ENCODE data around the gene ALG14.

ALG14 gene

DNA sequence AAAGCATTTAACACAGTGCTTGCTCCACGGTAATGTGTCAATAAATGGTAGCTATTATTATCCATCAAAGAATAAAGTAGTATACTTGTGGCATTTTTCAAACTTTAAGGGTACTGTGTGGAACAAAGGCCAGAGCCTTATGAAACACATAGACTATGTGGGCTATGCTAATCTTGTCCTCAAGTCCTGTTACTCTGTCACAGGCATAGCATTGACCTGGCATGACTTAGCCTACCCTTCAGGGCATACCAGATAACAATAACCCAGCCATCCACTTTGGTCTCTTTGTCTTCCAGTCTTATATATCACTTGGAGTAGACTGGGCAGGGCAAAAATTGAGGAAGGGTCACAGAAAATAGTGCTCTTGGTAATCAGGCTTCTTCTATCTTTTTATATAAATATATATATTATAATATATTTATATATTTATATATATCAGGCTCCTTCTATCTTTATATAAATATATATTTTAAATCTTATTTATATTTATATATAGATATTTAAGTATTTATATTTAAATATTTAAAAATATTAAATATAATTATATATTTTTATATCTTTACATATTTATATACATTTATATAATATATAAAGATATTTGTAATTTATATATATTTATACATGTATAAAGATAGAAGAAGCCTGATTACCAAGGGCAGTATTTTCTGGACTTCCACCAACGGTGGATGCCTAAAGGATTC is 79.7 kb downstream of the ALG14 start:
- Histone ChIP-seq H3K27me3 (ENCODE audit: insufficient read depth, low read length) (no peaks in the 10 kb centered on the region), H3F3A (ENCODE audit: insufficient read depth, low read length) (no peaks in the 10 kb centered on the region), H3K27ac (ENCODE audit: low read depth, low read length, poor library complexity, severe bottlenecking) (no peak overlapping the region), H3K36me3 (ENCODE audit: insufficient read depth, low read length) (no peaks in the 10 kb centered on the region), H3K9me3 (ENCODE audit: low read length) (no peaks in the 10 kb centered on the region), H3K4me3 (ENCODE audit: low read depth, low read length, poor library complexity, severe bottlenecking) (no peak overlapping the region), H3K4me2 (ENCODE audit: low read length) (no peak overlapping the region), H3K9ac (ENCODE audit: low read length) (no peak overlapping the region), H3K4me1 (ENCODE audit: insufficient read depth, low read length, severe bottlenecking) (no peaks in the 10 kb centered on the region), H2AFZ (ENCODE audit: low read length) (no peak overlapping the region), H3K9me2 (ENCODE audit: low read depth, low read length) (no peaks in the 10 kb centered on the region), H4K20me1 (ENCODE audit: insufficient read depth, low read length) (no peaks in the 10 kb centered on the region), H3K79me2 (ENCODE audit: insufficient read depth, low read length) (no peaks in the 10 kb centered on the region)
- TF ChIP-seq EZH2 (IDR thresholded peaks at IDR 0.05; ENCODE audit: borderline replicate concordance, low read length) (no peak), CTCF (IDR thresholded peaks at IDR 0.05; ENCODE audit: low read length) (no peak)

DNA sequence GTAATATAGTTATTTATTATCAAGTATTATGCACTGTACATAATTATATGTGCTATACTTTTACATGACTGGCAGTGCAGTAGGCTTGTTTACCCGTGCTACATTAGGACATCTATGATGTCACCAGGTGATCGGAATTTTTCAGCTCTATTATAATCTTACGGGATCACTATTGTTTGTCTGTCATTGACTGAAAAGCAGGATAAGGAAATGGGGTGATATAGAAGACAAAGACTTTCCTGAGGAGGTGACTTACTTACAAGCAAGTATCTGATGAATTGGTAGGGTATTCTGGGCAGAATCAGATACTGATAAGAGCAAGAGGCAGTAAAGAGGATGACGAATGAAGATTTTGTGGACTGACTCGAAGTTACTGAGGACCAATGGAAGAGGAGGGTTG is 80.6 kb downstream of the ALG14 start:
- no peaks in the 10 kb centered on the region for H3K9me3 ChIP-seq (ENCODE audit: low read length)
- no peaks in the 10 kb centered on the region for H4K20me1 ChIP-seq (ENCODE audit: insufficient read depth, low read length)
- no peaks in the 10 kb centered on the region for H3K9me2 ChIP-seq (ENCODE audit: low read depth, low read length)
- no peaks in the 10 kb centered on the region for H3K36me3 ChIP-seq (ENCODE audit: insufficient read depth, low read length)
- no peaks in the 10 kb centered on the region for H3K4me1 ChIP-seq (ENCODE audit: insufficient read depth, low read length, severe bottlenecking)
- TF ChIP-seq CTCF (IDR thresholded peaks at IDR 0.05; ENCODE audit: low read length) (no peak), EZH2 (IDR thresholded peaks at IDR 0.05; ENCODE audit: borderline replicate concordance, low read length) (no peak)
- no peak overlapping the region for H3K4me3 ChIP-seq (ENCODE audit: low read depth, low read length, poor library complexity, severe bottlenecking)
- no peak overlapping the region for H2AFZ ChIP-seq (ENCODE audit: low read length)
- H3K27ac ChIP-seq (ENCODE audit: low read depth, low read length, poor library complexity, severe bottlenecking) = no peak overlapping the region
- no peaks in the 10 kb centered on the region for H3K27me3 ChIP-seq (ENCODE audit: insufficient read depth, low read length)
- H3F3A ChIP-seq (ENCODE audit: insufficient read depth, low read length) = no peaks in the 10 kb centered on the region
- H3K4me2 ChIP-seq (ENCODE audit: low read length) = no peak overlapping the region
- no peaks in the 10 kb centered on the region for H3K79me2 ChIP-seq (ENCODE audit: insufficient read depth, low read length)
- no peak overlapping the region for H3K9ac ChIP-seq (ENCODE audit: low read length)

DNA sequence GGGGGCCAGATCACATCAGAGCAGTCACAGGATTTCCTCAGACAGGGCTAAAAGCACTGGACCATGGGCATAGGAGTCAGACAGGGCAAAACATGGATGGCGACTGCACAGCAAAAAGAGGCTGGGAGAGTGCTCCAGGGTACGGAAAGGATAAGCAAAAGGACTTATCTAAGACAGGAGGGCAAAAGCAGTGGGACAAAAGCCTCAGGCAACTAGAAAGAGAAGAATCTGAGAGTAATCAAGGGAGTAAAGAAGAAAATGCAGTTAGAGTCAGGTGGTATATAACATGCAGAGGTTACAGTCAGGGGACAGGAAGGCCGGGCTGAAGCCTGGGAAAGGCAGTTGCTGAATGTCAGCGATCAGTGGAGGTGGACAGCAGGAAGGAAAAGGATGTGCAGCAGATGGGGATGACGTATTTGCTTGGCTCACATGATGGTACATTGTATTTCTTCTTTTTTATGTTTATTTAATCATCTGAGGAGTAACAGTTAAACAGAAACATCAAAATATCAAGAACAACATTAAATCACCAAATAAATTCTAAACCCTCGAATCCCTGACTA is 82.8 kb downstream of the ALG14 start:
- no peak overlapping the region for H2AFZ ChIP-seq (ENCODE audit: low read length)
- TF ChIP-seq CTCF (IDR thresholded peaks at IDR 0.05; ENCODE audit: low read length) (no peak), EZH2 (IDR thresholded peaks at IDR 0.05; ENCODE audit: borderline replicate concordance, low read length) (no peak)
- no peak overlapping the region for H3K9ac ChIP-seq (ENCODE audit: low read length)
- no peaks in the 10 kb centered on the region for H4K20me1 ChIP-seq (ENCODE audit: insufficient read depth, low read length)
- no peak overlapping the region for H3K27ac ChIP-seq (ENCODE audit: low read depth, low read length, poor library complexity, severe bottlenecking)
- no peaks in the 10 kb centered on the region for H3K79me2 ChIP-seq (ENCODE audit: insufficient read depth, low read length)
- no peaks in the 10 kb centered on the region for H3K36me3 ChIP-seq (ENCODE audit: insufficient read depth, low read length)
- H3K4me2 ChIP-seq (ENCODE audit: low read length) = no peak overlapping the region
- no peaks in the 10 kb centered on the region for H3K9me2 ChIP-seq (ENCODE audit: low read depth, low read length)
- H3K9me3 ChIP-seq (ENCODE audit: low read length) = no peaks in the 10 kb centered on the region
- H3K27me3 ChIP-seq (ENCODE audit: insufficient read depth, low read length) = no peaks in the 10 kb centered on the region
- no peaks in the 10 kb centered on the region for H3K4me1 ChIP-seq (ENCODE audit: insufficient read depth, low read length, severe bottlenecking)
- H3K4me3 ChIP-seq (ENCODE audit: low read depth, low read length, poor library complexity, severe bottlenecking) = no peak overlapping the region
- H3F3A ChIP-seq (ENCODE audit: insufficient read depth, low read length) = no peaks in the 10 kb centered on the region

Data from OCI-LY1 (cell line).